Skeletal muscle tissue (tissue), 4 donors: Measurements from ENCODE around the gene NDFIP2. TPM values are rescaled to one million over a fixed set of nuclear protein-coding genes. Genes with fewer than 3 reads are reported as not detected.
"Not testable (repeated sequence)": the region's sequence is repeated elsewhere in the genome, so short reads cannot be mapped to it uniquely, and the experiment has no call there.

Source experiments
- H3K27ac ChIP-seq: one replicate; pipeline ENCODE4 v1.7.0; 2013; ENCODE audit warnings: mild to moderate bottlenecking, low read depth, low read length, inconsistent platforms
- H3K27me3 ChIP-seq, 3 donors: one replicate each; pipeline ENCODE4 v1.7.0; 2013; ENCODE audit warnings: low read length in 3 of 3; ENCODE audit not compliant: control insufficient read depth in 3 of 3, insufficient read depth in 3 of 3
- H3K36me3 ChIP-seq, 3 donors: one replicate each; pipeline ENCODE4 v1.7.0; 2013; ENCODE audit warnings: low read length in 3 of 3; ENCODE audit not compliant: control insufficient read depth in 3 of 3, insufficient read depth in 3 of 3
- H3K4me1 ChIP-seq, 3 donors: one replicate each; pipeline ENCODE4 v1.7.0; 2013; ENCODE audit warnings: low read length in 3 of 3, mild to moderate bottlenecking in 3 of 3; ENCODE audit not compliant: control insufficient read depth in 3 of 3, insufficient read depth in 3 of 3
- H3K4me3 ChIP-seq, 3 donors: one replicate each; pipeline ENCODE4 v1.7.0; 2013; ENCODE audit warnings: low read length in 3 of 3
- H3K9ac ChIP-seq, 3 donors: one replicate each; pipeline ENCODE4 v1.7.0; 2013; ENCODE audit warnings: low read length in 3 of 3, mild to moderate bottlenecking in 3 of 3, moderate library complexity in 2 of 3, low read depth in 1 of 3
- H3K9me3 ChIP-seq, 3 donors: one replicate each; pipeline ENCODE4 v1.7.0; 2013; ENCODE audit warnings: low read length in 3 of 3; ENCODE audit not compliant: control insufficient read depth in 3 of 3
- total RNA-seq: library from RNA; depleted of rRNA; stranded (reverse); fragments of >200 nt; gene quantifications from one replicate; pipeline ENCODE4 v1.2.3, GENCODE V29; 2014
- donor health status: Osteomylitis.

Gene NDFIP2
- total RNA-seq, 1 donor from 2014 or later = 24.0 TPM

GRCh38 chr13:79581870-79582315, 100.9 kb downstream of the NDFIP2 start:
- Histone ChIP-seq H3K9me3 (peaks cover 0 to 3% (median 2%) of the 10 kb centered on the region in 3 donors), H3K9ac (no peak overlapping the region), H3K27me3 (no peaks in the 10 kb centered on the region), H3K27ac (no peak overlapping the region), H3K4me1 (no peaks in the 10 kb centered on the region), H3K4me3 (no peak overlapping the region), H3K36me3 (no peaks in the 10 kb centered on the region)

GRCh38 chr13:79582896-79583295, 101.9 kb downstream of the NDFIP2 start:
- no peak overlapping the region for H3K4me3 ChIP-seq
- H3K9me3 ChIP-seq = peaks cover 0 to 3% (median 2%) of the 10 kb centered on the region in 3 donors

DNA sequence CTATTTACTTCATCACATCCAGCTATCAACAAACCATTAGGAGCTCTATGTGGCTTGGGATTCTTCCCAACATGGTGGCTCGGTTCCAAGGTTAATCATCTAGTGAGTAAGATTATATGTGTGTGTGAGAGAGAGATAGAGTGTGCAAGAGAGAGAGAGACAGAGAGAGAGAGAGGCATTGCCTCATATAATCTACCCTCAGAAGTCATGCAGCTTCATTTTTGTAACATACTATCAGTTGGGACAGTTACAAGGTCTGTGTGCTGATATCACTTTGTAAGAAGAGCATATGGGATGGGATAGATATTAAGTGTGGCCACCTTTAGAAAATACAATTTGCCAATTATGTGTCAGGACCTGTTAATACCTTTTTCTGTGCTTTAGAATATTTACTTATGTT, 104.1 kb downstream of the NDFIP2 start:
- H3K9ac ChIP-seq = no peak overlapping the region
- H3K4me1 ChIP-seq = peaks cover 0 to 3% (median 0%) of the 10 kb centered on the region in 3 donors
- no peak overlapping the region for H3K4me3 ChIP-seq
- H3K36me3 ChIP-seq = no peaks in the 10 kb centered on the region
- no peak overlapping the region for H3K27ac ChIP-seq
- H3K9me3 ChIP-seq = peaks cover 0 to 3% (median 2%) of the 10 kb centered on the region in 3 donors
- H3K27me3 ChIP-seq = no peaks in the 10 kb centered on the region

More at GRCh38 chr13:79582896-79583295, 101.9 kb downstream of the NDFIP2 start:
- H3K4me1 ChIP-seq = no peaks in the 10 kb centered on the region
- H3K27ac ChIP-seq = no peak overlapping the region
- H3K36me3 ChIP-seq = no peaks in the 10 kb centered on the region
- no peak overlapping the region for H3K9ac ChIP-seq
- H3K27me3 ChIP-seq = no peaks in the 10 kb centered on the region

DNA sequence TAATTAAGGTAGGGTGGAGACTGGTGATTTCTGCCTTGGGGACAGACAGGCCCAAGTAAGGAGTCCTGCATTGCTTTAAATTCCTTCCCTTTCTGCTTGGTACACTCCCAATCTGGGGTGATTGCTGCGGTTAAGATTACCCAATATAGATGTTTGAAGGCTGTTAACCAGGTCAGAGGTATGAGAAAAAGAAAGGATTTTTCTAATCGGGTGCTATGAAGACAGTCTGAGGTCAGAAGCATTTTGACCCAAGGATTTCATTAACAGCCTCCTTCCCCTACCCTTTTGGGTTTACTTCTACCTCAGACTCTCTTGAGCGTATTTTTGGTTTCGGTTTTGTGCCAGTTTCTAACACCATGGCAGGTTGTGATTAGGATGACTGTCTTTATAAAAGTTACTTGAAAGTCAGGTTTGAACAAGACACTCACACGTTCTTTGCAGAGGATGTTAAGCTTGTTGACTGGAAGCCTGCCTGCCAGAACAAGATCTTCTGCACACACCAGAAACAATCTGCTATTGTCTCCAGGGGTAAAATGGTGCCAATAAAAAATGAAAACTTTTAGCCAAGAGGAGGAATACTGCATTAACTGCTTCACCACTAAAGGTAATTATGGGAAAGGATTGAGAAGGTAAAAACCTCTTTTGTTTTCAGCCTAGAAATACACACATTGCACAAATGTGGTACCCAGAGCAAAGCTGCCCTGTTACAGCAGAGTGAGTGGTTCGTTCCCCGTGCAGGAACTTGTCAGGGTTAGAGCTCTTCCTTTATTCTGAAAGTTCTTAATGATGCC, 108.8 kb downstream of the NDFIP2 start:
- Histone ChIP-seq H3K9ac (no peak overlapping the region), H3K27ac (no peak overlapping the region), H3K4me3 (no peak overlapping the region), H3K4me1 (peaks cover 0 to 3% (median 0%) of the 10 kb centered on the region in 3 donors), H3K27me3 (no peaks in the 10 kb centered on the region), H3K36me3 (no peaks in the 10 kb centered on the region), H3K9me3 (no peaks in the 10 kb centered on the region)

DNA sequence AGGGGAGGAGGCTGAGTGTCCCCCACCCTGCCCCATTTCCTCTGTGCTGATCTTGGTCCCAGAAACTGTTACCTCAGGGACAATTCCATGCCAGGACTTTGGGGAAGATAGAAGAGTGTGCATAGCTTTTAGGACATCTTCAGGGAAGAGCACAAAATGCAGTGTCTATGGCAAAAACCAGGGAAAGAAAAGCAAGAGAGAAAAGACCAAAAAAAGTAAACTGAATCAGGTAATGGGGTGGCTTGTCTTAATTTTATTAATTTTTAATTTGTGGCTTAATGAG, 109.4 kb downstream of the NDFIP2 start:
- Histone ChIP-seq H3K36me3 (no peaks in the 10 kb centered on the region), H3K4me3 (no peak overlapping the region), H3K27ac (no peak overlapping the region), H3K4me1 (peaks cover 0 to 3% (median 0%) of the 10 kb centered on the region in 3 donors), H3K9ac (no peak overlapping the region), H3K9me3 (no peaks in the 10 kb centered on the region), H3K27me3 (no peaks in the 10 kb centered on the region)

- Histone ChIP-seq H3K27me3 (no peaks in the 10 kb centered on the region), H3K36me3 (no peaks in the 10 kb centered on the region), H3K27ac (no peak overlapping the region), H3K4me3 (no peak overlapping the region), H3K9me3 (no peaks in the 10 kb centered on the region), H3K4me1 (peaks cover 0 to 3% (median 0%) of the 10 kb centered on the region in 3 donors), H3K9ac (no peak overlapping the region)
Measured at GRCh38 chr13:79591493-79591892, 110.5 kb downstream of the NDFIP2 start.

DNA sequence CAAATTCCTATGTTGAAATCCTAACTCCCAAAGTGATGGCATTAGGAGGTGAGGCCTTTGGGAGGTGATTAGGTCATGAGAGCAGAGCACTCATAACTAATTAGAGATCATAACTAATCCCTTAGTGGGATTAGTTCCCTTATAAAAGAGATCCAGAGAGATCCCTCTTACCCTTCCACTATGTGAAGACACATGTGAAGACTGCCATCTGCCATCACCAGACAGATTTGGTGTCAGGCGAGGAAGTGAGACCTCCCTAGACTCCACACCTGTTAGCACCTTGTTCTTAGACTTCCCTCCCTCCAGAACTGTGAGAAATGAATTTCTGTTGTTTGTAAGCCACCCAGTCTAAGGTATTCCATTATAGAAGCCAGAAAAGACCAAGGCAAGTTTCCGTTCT, 112.2 kb downstream of the NDFIP2 start:
- Histone ChIP-seq H3K4me3 (no peak overlapping the region), H3K4me1 (peaks cover 0 to 3% (median 0%) of the 10 kb centered on the region in 3 donors), H3K27me3 (no peaks in the 10 kb centered on the region), H3K9me3 (no peaks in the 10 kb centered on the region), H3K27ac (no peak overlapping the region), H3K9ac (no peak overlapping the region), H3K36me3 (no peaks in the 10 kb centered on the region)

- Histone ChIP-seq H3K4me3 (no peak overlapping the region), H3K9ac (no peak overlapping the region), H3K36me3 (no peaks in the 10 kb centered on the region), H3K9me3 (no peaks in the 10 kb centered on the region), H3K27me3 (no peaks in the 10 kb centered on the region), H3K27ac (no peak overlapping the region), H3K4me1 (peaks cover 0 to 3% (median 0%) of the 10 kb centered on the region in 3 donors)
Measured at GRCh38 chr13:79593641-79594275, 112.8 kb downstream of the NDFIP2 start.

GRCh38 chr13:79600146-79600545, 119.2 kb downstream of the NDFIP2 start:
- H3K9me3 ChIP-seq, H3K27me3 ChIP-seq, H3K9ac ChIP-seq, H3K4me1 ChIP-seq, H3K36me3 ChIP-seq, H3K27ac ChIP-seq, H3K4me3 ChIP-seq: not testable (repeated sequence)

GRCh38 chr13:79602936-79603335, 122.0 kb downstream of the NDFIP2 start:
- Histone ChIP-seq H3K4me1 (no peaks in the 10 kb centered on the region), H3K4me3 (no peak overlapping the region)

More at GRCh38 chr13:79602936-79603335, 122.0 kb downstream of the NDFIP2 start:
- Histone ChIP-seq H3K9ac (no peak overlapping the region), H3K36me3 (no peaks in the 10 kb centered on the region), H3K9me3 (no peaks in the 10 kb centered on the region), H3K27me3 (no peaks in the 10 kb centered on the region), H3K27ac (no peak overlapping the region)
